K562 (cell line): ENCODE data around the gene TEDC1. TPM values are rescaled to one million over a fixed set of nuclear protein-coding genes. Genes with fewer than 3 reads are reported as not detected.

Source experiments
- ATAC-seq: fragments of 200-7000 bp; cut with Tn5 transposase; 3 replicates; pipeline ENCODE4 v1.9.1; 2020; ENCODE audit warnings: moderate library complexity
- BruUV-seq: library from RNA; stranded (reverse); fragments of 400-500 nt; replicated peaks from 2 replicates; lab custom pipeline; 2021; lab: Mats Ljungman, UMichigan
- CTCF ChIA-PET: fragments of 300-600 bp; formaldehyde crosslinking; extraction: SDS; loops from one replicate; lab custom pipeline; 2021; ENCODE audit warnings: low intra/inter-chr PET ratio; lab: Yijun Ruan, JAX
- POLR2A ChIA-PET: fragments of 300-600, 350-650 bp; sonication (Branson Sonifier 250); formaldehyde crosslinking; extraction: SDS; loops from one replicate; lab custom pipeline; 2021; ENCODE audit warnings: antibody characterized with exemption, inconsistent platforms; lab: Yijun Ruan, JAX
- DNase-seq, 4 experiments: peaks; one replicate each; pipeline versions ENCODE4 v3.0.0 to v3.0.0-alpha.2; 2011 to 2018; ENCODE audit warnings: low spot score in 3 of 4, mixed read lengths in 3 of 4; ENCODE audit errors: extremely low read depth in 1 of 4
- FAIRE-seq: peaks from 2 replicates; lab custom pipeline; 2011; peaks lifted over from hg19 to GRCh38; lab: Jason Lieb, UNC
- H2AFZ ChIP-seq: 2 replicates; pipeline ENCODE4 v1.6.0; 2011; ENCODE audit warnings: low read depth, low read length, control low read depth, inconsistent platforms
- H3K27ac ChIP-seq: fragments of 200-600 bp; 3 replicates; pipeline ENCODE4 v1.8.0; 2011; ENCODE audit warnings: low read depth, mild to moderate bottlenecking, control low read depth, inconsistent platforms, low read length, moderate library complexity, mixed read lengths; ENCODE audit errors: extremely low read depth
- H3K27me3 ChIP-seq, 2 experiments: fragments of 300-600 bp in 1 of 2; 2 replicates in 1 of 2; 3 replicates in 1 of 2; pipeline versions ENCODE4 v1.6.0 to v1.8.0; 2011; ENCODE audit warnings: inconsistent platforms in 2 of 2, low read length in 2 of 2, mild to moderate bottlenecking in 1 of 2, mixed read lengths in 1 of 2, moderate library complexity in 1 of 2; ENCODE audit not compliant: control insufficient read depth in 2 of 2, insufficient read depth in 2 of 2
- H3K36me3 ChIP-seq: fragments of 300-600 bp; 3 replicates; pipeline ENCODE4 v1.8.0; 2011; ENCODE audit warnings: mild to moderate bottlenecking, low read length, inconsistent platforms; ENCODE audit not compliant: control insufficient read depth, insufficient read depth
- H3K4me1 ChIP-seq, 2 experiments: fragments of 200-600 bp in 1 of 2; replicated peaks in 1 of 2; 2 replicates in 1 of 2; 3 replicates in 1 of 2; pipeline versions ENCODE4 v1.5.1 to v1.8.0; 2011; ENCODE audit warnings: inconsistent platforms in 2 of 2, low read length in 2 of 2, mild to moderate bottlenecking in 1 of 2, mixed read lengths in 1 of 2, moderate library complexity in 1 of 2; ENCODE audit not compliant: control insufficient read depth in 2 of 2, insufficient read depth in 2 of 2
- H3K4me2 ChIP-seq: 2 replicates; pipeline ENCODE4 v1.6.1; 2011; ENCODE audit warnings: low read length, control low read depth, inconsistent platforms, mixed read lengths; ENCODE audit not compliant: insufficient read depth
- H3K4me3 ChIP-seq: fragments of 200-600 bp; sonication (generic), shearing (Covaris generic); 2 replicates; pipeline ENCODE4 v1.5.1; 2016; ENCODE audit warnings: control low read depth, inconsistent platforms
- H3K79me2 ChIP-seq: fragments of 200-600 bp; 3 replicates; pipeline ENCODE4 v1.8.0; 2011; ENCODE audit warnings: low read length, inconsistent platforms; ENCODE audit not compliant: control insufficient read depth, insufficient read depth
- H3K9ac ChIP-seq, 2 experiments: 2 replicates each; pipeline versions ENCODE4 v1.6.0 to v1.6.1; 2011; ENCODE audit warnings: low read depth in 2 of 2, low read length in 2 of 2, control low read depth in 1 of 2, inconsistent platforms in 1 of 2, mild to moderate bottlenecking in 1 of 2, mixed read lengths in 1 of 2; ENCODE audit not compliant: insufficient read depth in 1 of 2
- H3K9me1 ChIP-seq: one replicate; pipeline ENCODE4 v1.6.0; 2011; ENCODE audit warnings: inconsistent platforms, mild to moderate bottlenecking, low read length, moderate library complexity; ENCODE audit not compliant: control insufficient read depth, insufficient read depth
- H3K9me3 ChIP-seq: replicated peaks from 2 replicates; pipeline ENCODE4 v1.5.1; 2011; ENCODE audit warnings: low read depth, low read length, inconsistent platforms; ENCODE audit not compliant: control insufficient read depth, insufficient read depth
- H4K20me1 ChIP-seq: replicated peaks from 2 replicates; pipeline ENCODE4 v1.6.1; 2011; ENCODE audit warnings: low read length, inconsistent platforms, mixed read lengths; ENCODE audit not compliant: control insufficient read depth, insufficient read depth
- C11orf30 ChIP-seq: fragments of 450-650 bp; IDR thresholded peaks from 2 replicates; pipeline ENCODE4 v1.6.1; 2016; ENCODE audit warnings: low read depth, mild to moderate bottlenecking
- FOXP4 ChIP-seq: sonication (generic); formaldehyde crosslinking; IDR thresholded peaks from 2 replicates; pipeline ENCODE4 v1.8.0; 2022; ENCODE audit warnings: mild to moderate bottlenecking, missing genetic modification reagents, borderline replicate concordance
- KLF13 ChIP-seq: fragments of 450-650 bp; IDR thresholded peaks from 2 replicates; pipeline ENCODE4 v1.6.1; 2016; ENCODE audit warnings: missing genetic modification characterization, low read depth, mild to moderate bottlenecking, missing compliant biosample characterization, moderate library complexity, borderline replicate concordance
- NCOA6 ChIP-seq: fragments of 450-650 bp; IDR thresholded peaks from 2 replicates; pipeline ENCODE4 v1.6.1; 2017; ENCODE audit warnings: mild to moderate bottlenecking
- RBFOX2 ChIP-seq: fragments of 200-400 bp; formaldehyde crosslinking; IDR thresholded peaks from 2 replicates; pipeline ENCODE4 v1.6.1; 2017; ENCODE audit warnings: low read depth, mild to moderate bottlenecking, low read length, moderate library complexity
- SMARCA5 ChIP-seq: fragments of 450-650 bp; IDR thresholded peaks from 2 replicates; pipeline ENCODE4 v1.6.1; 2016
- USF2 ChIP-seq: sonication (generic); formaldehyde crosslinking; IDR thresholded peaks from 2 replicates; pipeline ENCODE4 v1.5.0; 2020; ENCODE audit warnings: missing genetic modification reagents
- ZFP36 ChIP-seq: fragments of 150-350 bp; IDR thresholded peaks from 2 replicates; pipeline ENCODE4 v1.6.1; 2018; ENCODE audit warnings: low read length, low read depth; ENCODE audit not compliant: partially characterized antibody
- ZNF395 ChIP-seq: fragments of 200-800 bp; sonication (Bioruptor generic); IDR thresholded peaks from 2 replicates; pipeline ENCODE4 v1.6.1; 2017; ENCODE audit warnings: missing genetic modification characterization, missing compliant biosample characterization
- ZNF79 ChIP-seq: fragments of 250-450 bp; sonication (Bioruptor Pico); IDR thresholded peaks from 2 replicates; pipeline ENCODE4 v1.4.0; 2020; ENCODE audit warnings: low read depth, mild to moderate bottlenecking, moderate library complexity
- WGBS: fragments of 100-300 bp; shearing (Covaris generic); methylation state at CpG from one replicate; pipeline ENCODE4 v1.1.6; 2016; ENCODE audit warnings: low coverage, mixed read lengths; ENCODE audit not compliant: insufficient coverage; ENCODE audit errors: missing lambda C conversion rate; 5-methylcytosine and 5-hydroxymethylcytosine counted together
- in situ Hi-C: fragments of 300-500 bp; cut with MboI; formaldehyde crosslinking; loops from 4 replicates; pipeline ENCODE4 v1.15.0; 2018; ENCODE audit warnings: inconsistent platforms, mixed read lengths
- intact Hi-C: fragments of 100-400 bp; cut with micrococcal nuclease; formaldehyde crosslinking; loops from 2 replicates; pipeline ENCODE4 v1.14.2; 2022
- polyA plus RNA-seq, 8 experiments: library from polyadenylated mRNA; depleted of rRNA in 4 of 8; stranded (reverse) in 5 of 8; unstranded in 3 of 8; fragments of >200 nt; fragmentation: Nextera tagmentation in 2 of 8; fragmentation: Illumina TruSeq in 1 of 8; extraction: Ambion mirVana in 2 of 8; extraction: Trizol in 1 of 8; gene quantifications; 2 replicates each; pipeline versions ENCODE4 v1.2.1 to v1.2.3, GENCODE V29; 2011 to 2014; ENCODE audit warnings: inconsistent platforms in 1 of 8, missing spikeins in 1 of 8
- total RNA-seq, 7 experiments: library from RNA; depleted of rRNA in 6 of 7; stranded (reverse); fragments of >200 nt in 6 of 7; fragmentation: Illumina TruSeq in 2 of 7; extraction: Trizol in 2 of 7; gene quantifications; 2 replicates each; pipeline versions ENCODE4 v1.2.1 to v1.2.3, GENCODE V29; 2011 to 2021; ENCODE audit warnings: low replicate concordance in 1 of 7

TEDC1 gene
- total and polyA plus RNA-seq, 9 of the 15 experiments (the other 6 are each of a cell fraction or from before 2014, with no cell fraction given): 0.21 to 28.3 (median 5.9) TPM

GRCh38 chr14:105498430-105499255 lies 7.6 kb downstream of the TEDC1 start:
- WGBS: 86% methylated on average over 11 of the region's 36 CpGs
- Histone ChIP-seq H3K36me3 (no peaks in the 10 kb centered on the region), H3K27me3 (no peaks in the 10 kb centered on the region)

More at GRCh38 chr14:105498430-105499255, 7.6 kb downstream of the TEDC1 start:
- FAIRE-seq: no peak
- Histone ChIP-seq H2AFZ (no peak overlapping the region), H3K4me3 (no peak overlapping the region), H3K9me3 (no peaks in the 10 kb centered on the region), H3K9me1 (no peaks in the 10 kb centered on the region), H3K4me2 (no peak overlapping the region), H3K4me1 (peaks cover 0 to 61% of the 10 kb centered on the region in 2 experiments; a peak in 2 of 5 replicates), H3K79me2 (no peaks in the 10 kb centered on the region), H3K9ac (no peak overlapping the region; a peak in 1 of 4 replicates), H4K20me1 (no peaks in the 10 kb centered on the region), H3K27ac (no peak overlapping the region)
- ChIA-PET CTCF (no interaction called here), POLR2A (interaction anchor here (0.7 kb wide), 1 partner anchor 431 kb away, joined by 3 read pairs; no protein-coding TSS in a partner anchor)
- no TSS peak for BruUV-seq
- no peak for DNase-seq
- no peak for ATAC-seq
- intact Hi-C loops: no loop called here
- in situ Hi-C loops: no loop called here
- TF ChIP-seq C11orf30 (no peak), KLF13 (tag) (no peak), RBFOX2 (0 out of 2 replicates have a peak, but pooled peaks have one; percentile 6), SMARCA5 (no peak), ZNF395 (CRISPR knock-in tag) (no peak), USF2 (CRISPR knock-in tag) (no peak), NCOA6 (no peak), FOXP4 (CRISPR knock-in tag) (no peak), ZNF79 (CRISPR knock-in tag) (no peak), ZFP36 (peak; percentile 85)
